Mesenchymal stem cell (in vitro differentiated cells and primary cell): Measurements from ENCODE around the gene TTLL13.

ENCODE experiments used
- DNase-seq: peaks from one replicate; pipeline ENCODE4 v3.0.0-alpha.2; 2013
- H2AFZ ChIP-seq: one replicate; pipeline ENCODE4 v1.6.1; 2013; ENCODE audit warnings: low read depth, mild to moderate bottlenecking, control low read depth, inconsistent platforms, low read length, moderate library complexity
- H2AK5ac ChIP-seq: 2 replicates; pipeline ENCODE4 v1.6.1; 2013; ENCODE audit warnings: low read length, moderate library complexity, mild to moderate bottlenecking, inconsistent platforms; ENCODE audit not compliant: severe bottlenecking
- H2BK120ac ChIP-seq: one replicate; pipeline ENCODE4 v1.6.1; 2013; ENCODE audit warnings: low read depth, mild to moderate bottlenecking, inconsistent platforms, low read length, moderate library complexity
- H2BK12ac ChIP-seq, 2 experiments: one replicate each; pipeline ENCODE4 v1.6.1; 2013; ENCODE audit warnings: inconsistent platforms in 2 of 2, low read length in 2 of 2, mild to moderate bottlenecking in 2 of 2, moderate library complexity in 2 of 2, control low read depth in 1 of 2
- H2BK15ac ChIP-seq: one replicate; pipeline ENCODE4 v1.6.1; 2013; ENCODE audit warnings: mild to moderate bottlenecking, low read depth, inconsistent platforms; ENCODE audit not compliant: poor library complexity, severe bottlenecking
- H2BK5ac ChIP-seq: 2 replicates; pipeline ENCODE4 v1.6.1; 2013; ENCODE audit warnings: low read depth, mild to moderate bottlenecking, low read length, control low read depth, inconsistent platforms; ENCODE audit not compliant: poor library complexity, severe bottlenecking
- H3K14ac ChIP-seq, 2 experiments: one replicate each; pipeline ENCODE4 v1.6.1; 2013; ENCODE audit warnings: inconsistent platforms in 2 of 2, low read length in 2 of 2, control low read depth in 1 of 2, mild to moderate bottlenecking in 1 of 2, moderate library complexity in 1 of 2
- H3K18ac ChIP-seq, 2 experiments: one replicate each; pipeline ENCODE4 v1.6.1; 2013; ENCODE audit warnings: inconsistent platforms in 2 of 2, low read length in 2 of 2, control low read depth in 1 of 2, low read depth in 1 of 2, mild to moderate bottlenecking in 1 of 2
- H3K23ac ChIP-seq, 2 experiments: one replicate each; pipeline ENCODE4 v1.6.1; 2013; ENCODE audit warnings: inconsistent platforms in 2 of 2, low read length in 2 of 2, mild to moderate bottlenecking in 2 of 2, moderate library complexity in 2 of 2, control low read depth in 1 of 2
- H3K27ac ChIP-seq: 2 replicates; pipeline ENCODE4 v1.5.1; 2013; ENCODE audit warnings: mild to moderate bottlenecking, moderate library complexity, low read length, control low read depth, inconsistent platforms; ENCODE audit not compliant: poor library complexity, severe bottlenecking
- H3K27me3 ChIP-seq, 2 experiments: 2 replicates each; pipeline versions ENCODE4 v1.6.1 to v1.7.0; 2013; ENCODE audit warnings: low read length in 2 of 2, mild to moderate bottlenecking in 2 of 2, moderate library complexity in 2 of 2, control low read depth in 1 of 2, inconsistent platforms in 1 of 2; ENCODE audit not compliant: control insufficient read depth in 1 of 2, insufficient read depth in 1 of 2
- H3K36me3 ChIP-seq, 2 experiments: 2 replicates each; pipeline versions ENCODE4 v1.6.1 to v1.7.0; 2013; ENCODE audit warnings: low read length in 2 of 2, control low read depth in 1 of 2, inconsistent platforms in 1 of 2, low read depth in 1 of 2, mild to moderate bottlenecking in 1 of 2; ENCODE audit not compliant: insufficient read depth in 2 of 2, control insufficient read depth in 1 of 2
- H3K4ac ChIP-seq, 2 experiments: one replicate each; pipeline ENCODE4 v1.6.1; 2013; ENCODE audit warnings: inconsistent platforms in 2 of 2, low read length in 2 of 2, mild to moderate bottlenecking in 2 of 2, moderate library complexity in 2 of 2, control low read depth in 1 of 2, low read depth in 1 of 2
- H3K4me1 ChIP-seq: 2 replicates; pipeline ENCODE4 v1.6.1; 2013; ENCODE audit warnings: low read depth, low read length, control low read depth; ENCODE audit not compliant: control insufficient read depth, insufficient read depth
- H3K4me2 ChIP-seq: 2 replicates; pipeline ENCODE4 v1.6.1; 2013; ENCODE audit warnings: low read length, mild to moderate bottlenecking, inconsistent platforms; ENCODE audit not compliant: poor library complexity, severe bottlenecking
- H3K4me3 ChIP-seq, 2 experiments: 2 replicates each; pipeline versions ENCODE4 v1.5.1 to v1.7.0; 2013; ENCODE audit warnings: low read length in 2 of 2, mild to moderate bottlenecking in 2 of 2, control low read depth in 1 of 2, low read depth in 1 of 2; ENCODE audit not compliant: insufficient read depth in 1 of 2
- H3K79me1 ChIP-seq: replicated peaks from 2 replicates; pipeline ENCODE4 v1.6.1; 2013; ENCODE audit warnings: mild to moderate bottlenecking, control low read depth, low read length, inconsistent platforms; ENCODE audit not compliant: poor library complexity, severe bottlenecking
- H3K9ac ChIP-seq: 2 replicates; pipeline ENCODE4 v1.7.0; 2013; ENCODE audit warnings: mild to moderate bottlenecking, low read length, moderate library complexity
- H3K9me3 ChIP-seq: 2 replicates; pipeline ENCODE4 v1.7.0; 2013; ENCODE audit warnings: mild to moderate bottlenecking, low read length; ENCODE audit not compliant: control insufficient read depth
- H4K8ac ChIP-seq: one replicate; pipeline ENCODE4 v1.6.1; 2013; ENCODE audit warnings: inconsistent platforms, mild to moderate bottlenecking, low read length, moderate library complexity
- H4K91ac ChIP-seq: one replicate; pipeline ENCODE4 v1.6.1; 2013; ENCODE audit warnings: mild to moderate bottlenecking, low read length, inconsistent platforms
- WGBS: methylation state at CpG from one replicate; pipeline ENCODE4 v1.1.7; 2013; ENCODE audit warnings: mixed read lengths; 5-methylcytosine and 5-hydroxymethylcytosine counted together

The TTLL13 gene

DNA sequence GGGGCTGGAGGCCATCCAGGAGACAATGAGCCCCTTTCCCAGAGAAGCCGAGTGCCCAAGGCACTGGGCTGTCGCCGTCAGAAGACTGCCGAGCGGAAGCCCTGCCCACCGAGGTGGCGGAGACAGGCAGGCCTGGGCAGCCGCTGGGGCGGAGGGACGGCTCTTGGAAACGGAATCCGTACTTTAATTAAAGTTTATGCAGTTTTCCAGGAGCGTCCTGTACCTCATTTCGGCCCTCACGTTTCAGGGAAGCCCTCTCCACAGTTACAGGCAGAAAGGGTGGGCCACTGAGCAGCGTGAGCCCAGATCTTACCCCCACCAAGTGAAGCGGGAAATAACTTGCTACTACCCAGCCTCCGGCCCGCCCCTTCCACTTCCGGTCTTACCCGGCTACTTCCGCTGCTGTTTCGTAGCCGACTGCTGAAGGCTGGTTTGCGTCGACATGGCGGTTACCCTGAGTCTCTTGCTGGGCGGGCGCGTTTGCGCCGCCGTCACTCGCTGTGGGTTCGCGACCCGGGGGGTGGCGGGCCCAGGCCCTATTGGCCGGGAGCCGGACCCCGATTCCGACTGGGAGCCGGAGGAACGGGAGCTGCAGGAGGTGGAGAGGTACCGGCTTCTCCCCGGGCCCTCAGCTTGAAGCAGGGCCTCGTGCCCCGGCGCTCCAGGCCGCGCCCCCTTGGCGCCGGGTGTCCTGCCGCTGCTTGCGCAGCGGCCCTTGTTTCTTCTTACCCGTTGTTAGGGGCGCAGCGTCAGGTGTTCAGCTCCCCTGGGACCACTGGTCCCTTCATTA, 16.1 kb downstream of the TTLL13 start, which contains the start of gene NGRN:
Gene NGRN, plus strand, starts transcription at position 402 of the 790 bp plus-strand sequence. Its CDS starts 41 bp downstream, at position 443.
- H3K9ac ChIP-seq, result peak within 1 kb of the TSS; percentile 99
- peaks cover 7% of the 10 kb centered on the region for H3K79me1 ChIP-seq
- peak within 1 kb of the TSS in 1 of 2 experiments; percentile 47 for H2BK12ac ChIP-seq
- peak within 1 kb of the TSS; percentile 80 to 99 for H3K4me3 ChIP-seq
- no peaks in the 10 kb centered on the region for H3K9me3 ChIP-seq
- H3K4me1 ChIP-seq, result peaks cover 7% of the 10 kb centered on the region
- peak within 1 kb of the TSS; percentile 85 to 95 for H3K4ac ChIP-seq
- H2AFZ ChIP-seq, result peak within 1 kb of the TSS; percentile 55
- H2BK120ac ChIP-seq, result peak within 1 kb of the TSS; percentile 35
- H3K14ac ChIP-seq, result peak within 1 kb of the TSS in 1 of 2 experiments; percentile 68
- H4K8ac ChIP-seq, result peak within 1 kb of the TSS; percentile 98
- peak within 1 kb of the TSS in 1 of 2 experiments; percentile 81 for H3K23ac ChIP-seq
- peaks cover 4 to 23% of the 10 kb centered on the region in 2 experiments for H3K36me3 ChIP-seq
- H2BK5ac ChIP-seq, result peak within 1 kb of the TSS; percentile 76
- WGBS, result under 1% methylated on average over 57 of the region's 59 CpGs
- H4K91ac ChIP-seq, result peak within 1 kb of the TSS; percentile 90
- H3K27ac ChIP-seq, result peak within 1 kb of the TSS; percentile 98
- peak within 1 kb of the TSS; percentile 38 for H2BK15ac ChIP-seq
- H2AK5ac ChIP-seq, result no peak within 1 kb of the TSS
- H3K18ac ChIP-seq, result peak within 1 kb of the TSS; percentile 90 to 93
- no peaks in the 10 kb centered on the region for H3K27me3 ChIP-seq
- H3K4me2 ChIP-seq, result peak within 1 kb of the TSS; percentile 75
- peak; percentile 95 for DNase-seq

DNA sequence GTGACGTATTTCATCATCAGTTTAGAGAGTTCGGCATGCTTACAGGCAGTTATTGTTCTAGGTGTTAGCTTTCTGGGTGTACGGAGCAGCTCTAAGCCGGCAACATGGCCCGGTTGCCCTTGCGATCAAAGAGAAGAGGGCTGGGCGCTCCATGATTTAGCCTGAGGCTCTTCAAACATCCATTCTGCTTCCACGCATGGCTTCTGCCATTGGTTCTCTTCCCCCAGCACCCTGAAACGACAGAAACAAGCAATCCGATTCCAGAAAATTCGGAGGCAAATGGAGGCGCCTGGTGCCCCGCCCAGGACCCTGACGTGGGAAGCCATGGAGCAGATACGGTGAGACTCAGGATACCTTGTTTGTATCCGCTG, 16.7 kb downstream of the TTLL13 start:
- Histone ChIP-seq H3K4me3 (peak overlapping the region; percentile 80 to 99), H3K27me3 (no peaks in the 10 kb centered on the region), H3K4me2 (peak overlapping the region; percentile 63), H2BK120ac (peak overlapping the region; percentile 1), H2BK12ac (peak overlapping the region in 1 of 2 experiments; percentile 23), H3K36me3 (peaks cover 10 to 28% of the 10 kb centered on the region in 2 experiments), H4K91ac (no peak overlapping the region), H3K9ac (peak overlapping the region; percentile 99), H2BK5ac (no peak overlapping the region), H3K27ac (peak overlapping the region; percentile 98), H3K18ac (peak overlapping the region; percentile 85 to 87), H3K79me1 (peaks cover 7% of the 10 kb centered on the region), H3K9me3 (no peaks in the 10 kb centered on the region), H3K4me1 (peaks cover 7% of the 10 kb centered on the region), H2AFZ (no peak overlapping the region), H2BK15ac (no peak overlapping the region), H3K23ac (peak overlapping the region in 1 of 2 experiments; percentile 76), H3K4ac (peak overlapping the region; percentile 45 to 85), H4K8ac (peak overlapping the region; percentile 85), H2AK5ac (no peak overlapping the region), H3K14ac (peak overlapping the region in 1 of 2 experiments; percentile 68)
- no peak for DNase-seq
- WGBS, result under 1% methylated on average over 16 of the region's 16 CpGs

DNA sequence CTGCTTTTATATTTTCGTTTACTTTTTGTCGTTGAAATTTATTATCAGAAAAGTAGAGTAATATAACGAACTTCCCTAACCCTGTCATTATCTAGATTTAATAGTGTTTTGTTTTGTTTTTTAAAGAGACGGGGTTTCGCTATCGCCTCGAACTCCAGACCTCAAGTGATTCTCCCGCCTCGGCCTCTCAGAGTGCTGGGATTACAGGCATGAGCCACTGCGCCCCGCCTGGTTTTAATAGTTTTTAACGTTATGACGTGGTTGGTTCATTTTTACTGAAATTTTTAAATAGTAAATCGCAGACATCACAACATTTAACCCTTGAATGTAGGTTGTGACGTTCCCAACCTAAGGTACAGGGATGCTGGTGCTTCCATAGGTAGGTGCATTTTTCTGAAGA, 17.1 kb downstream of the TTLL13 start:
- Histone ChIP-seq H3K23ac (no peak overlapping the region), H3K36me3 (peaks cover 14 to 33% of the 10 kb centered on the region in 2 experiments), H2AK5ac (no peak overlapping the region), H3K9ac (peak overlapping the region; percentile 99), H3K4me2 (peak overlapping the region; percentile 63), H3K4ac (no peak overlapping the region), H3K79me1 (peaks cover 8% of the 10 kb centered on the region), H4K8ac (no peak overlapping the region), H2BK5ac (no peak overlapping the region), H3K18ac (no peak overlapping the region), H3K4me1 (peaks cover 7% of the 10 kb centered on the region), H3K27ac (no peak overlapping the region), H3K9me3 (no peaks in the 10 kb centered on the region), H2AFZ (no peak overlapping the region), H4K91ac (no peak overlapping the region), H3K14ac (no peak overlapping the region), H2BK12ac (no peak overlapping the region), H3K4me3 (peak overlapping the region; percentile 47 to 99), H2BK120ac (no peak overlapping the region), H2BK15ac (no peak overlapping the region), H3K27me3 (no peaks in the 10 kb centered on the region)
- peak; percentile 35 for DNase-seq
- WGBS, result 30% methylated on average over 8 of the region's 15 CpGs

DNA sequence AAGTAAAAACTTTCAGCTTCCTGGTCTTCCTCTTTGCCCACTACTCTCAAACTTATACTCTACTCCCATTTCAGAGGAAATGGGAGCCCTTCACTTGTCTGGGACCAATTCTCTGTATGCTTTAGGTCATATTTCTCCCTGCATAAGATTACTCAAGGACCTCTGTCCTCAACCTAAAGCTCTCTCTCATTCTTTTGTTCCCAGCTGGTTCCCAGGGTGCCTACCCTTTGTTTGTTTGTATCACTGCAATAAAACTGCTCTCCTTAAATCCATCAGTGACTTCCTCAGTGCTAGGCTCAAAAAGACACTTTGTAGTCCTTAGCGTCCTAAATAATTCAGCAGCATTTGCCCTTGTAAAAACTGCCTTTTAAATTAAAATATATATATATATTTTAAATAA, 19.1 kb downstream of the TTLL13 start:
- Histone ChIP-seq H2BK15ac (no peak overlapping the region), H4K8ac (no peak overlapping the region), H2BK12ac (no peak overlapping the region), H2AFZ (no peak overlapping the region), H3K36me3 (peaks cover 24 to 52% of the 10 kb centered on the region in 2 experiments), H3K18ac (no peak overlapping the region), H3K14ac (no peak overlapping the region), H3K4me1 (peaks cover 7% of the 10 kb centered on the region), H3K27me3 (no peaks in the 10 kb centered on the region), H3K9me3 (no peaks in the 10 kb centered on the region), H2BK120ac (no peak overlapping the region), H3K27ac (no peak overlapping the region), H3K79me1 (peaks cover 14% of the 10 kb centered on the region), H3K4me3 (no peak overlapping the region), H3K23ac (no peak overlapping the region), H4K91ac (no peak overlapping the region), H2BK5ac (no peak overlapping the region), H3K4me2 (peak overlapping the region; percentile 43), H2AK5ac (no peak overlapping the region), H3K4ac (no peak overlapping the region), H3K9ac (peak overlapping the region; percentile 30)
- DNase-seq, result peak; percentile 10
- WGBS, result no CpG with 5 or more reads among the region's 1 CpG
